ENCODE results near the gene CFAP61. TPM values are rescaled to one million over a fixed set of nuclear protein-coding genes. Genes with fewer than 3 reads are reported as not detected.

CFAP61 gene
- total and polyA plus RNA-seq, 2 experiments from 2014 or later, result 1.0 TPM; not detected in 1

DNA sequence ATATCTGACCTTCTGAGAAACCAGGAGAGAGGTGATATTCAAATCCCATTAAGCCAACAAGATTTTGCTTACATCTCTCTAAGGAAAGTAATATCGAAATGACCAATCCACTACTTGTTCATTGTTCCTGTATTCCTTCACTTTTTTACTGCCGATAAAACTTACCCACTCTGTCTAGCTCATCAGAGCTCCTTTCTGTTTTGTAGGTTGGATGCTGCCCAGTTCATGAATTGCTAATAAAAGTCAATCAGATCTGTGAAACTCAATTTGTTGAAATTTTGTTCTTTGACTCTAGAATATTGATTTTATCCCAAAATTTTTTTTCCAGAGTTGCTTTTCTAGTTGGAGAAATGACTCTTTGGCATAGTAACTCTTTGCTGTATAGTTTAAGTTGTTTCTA, 166.7 kb downstream of the CFAP61 start:
- H3K27me3 ChIP-seq, result no peaks in the 10 kb centered on the region
- H3K4me1 ChIP-seq (ENCODE audit: insufficient read depth), result no peaks in the 10 kb centered on the region
- no peaks in the 10 kb centered on the region for H3K36me3 ChIP-seq (replicated peaks; ENCODE audit: insufficient read depth, low read depth)
- H4K20me1 ChIP-seq (ENCODE audit: insufficient read depth, poor library complexity, severe bottlenecking), result no peaks in the 10 kb centered on the region
- no peak overlapping the region for H3K4me2 ChIP-seq
- TF ChIP-seq EZH2phosphoT487 (IDR thresholded peaks at IDR 0.05; ENCODE audit: low read depth, severe bottlenecking, unreplicated experiment) (no peak), CTCF (IDR thresholded peaks at IDR 0.05; ENCODE audit: poor library complexity) (no peak), EZH2 (IDR thresholded peaks at IDR 0.05; ENCODE audit: borderline replicate concordance) (no peak)
- H3K4me3 ChIP-seq, result no peak overlapping the region
- H3K27ac ChIP-seq, result no peak overlapping the region
- no peaks in the 10 kb centered on the region for H3K79me2 ChIP-seq
- H3K9me2 ChIP-seq (replicated peaks; ENCODE audit: insufficient read depth), result no peaks in the 10 kb centered on the region
- WGBS (ENCODE audit: low lambda C conversion rate, missing lambda C conversion rate), result 94% methylated on average over 2 of the region's 2 CpGs
- no peak for DNase-seq (ENCODE audit: low spot score)
- no peaks in the 10 kb centered on the region for H3K9me3 ChIP-seq (ENCODE audit: low read depth)
- H2AFZ ChIP-seq, result no peak overlapping the region

GRCh38 chr20:20220134-20220533, 167.8 kb downstream of the CFAP61 start:
- no peaks in the 10 kb centered on the region for H3K4me1 ChIP-seq (ENCODE audit: insufficient read depth)
- WGBS (ENCODE audit: low lambda C conversion rate, missing lambda C conversion rate), result 89% methylated on average over 5 of the region's 5 CpGs

GRCh38 chr20:20223981-20224380, 171.6 kb downstream of the CFAP61 start:
- WGBS (ENCODE audit: low lambda C conversion rate, missing lambda C conversion rate), result 89% methylated on average over 5 of the region's 5 CpGs
- no peaks in the 10 kb centered on the region for H4K20me1 ChIP-seq (ENCODE audit: insufficient read depth, poor library complexity, severe bottlenecking)
- no peaks in the 10 kb centered on the region for H3K27me3 ChIP-seq
- TF ChIP-seq EZH2phosphoT487 (IDR thresholded peaks at IDR 0.05; ENCODE audit: low read depth, severe bottlenecking, unreplicated experiment) (no peak), EZH2 (IDR thresholded peaks at IDR 0.05; ENCODE audit: borderline replicate concordance) (no peak), CTCF (IDR thresholded peaks at IDR 0.05; ENCODE audit: poor library complexity) (no peak)
- no peak overlapping the region for H3K4me2 ChIP-seq
- H3K36me3 ChIP-seq (replicated peaks; ENCODE audit: insufficient read depth, low read depth), result no peaks in the 10 kb centered on the region
- H3K4me1 ChIP-seq (ENCODE audit: insufficient read depth), result no peaks in the 10 kb centered on the region
- H3K9me2 ChIP-seq (replicated peaks; ENCODE audit: insufficient read depth), result no peaks in the 10 kb centered on the region
- DNase-seq (ENCODE audit: low spot score), result no peak
- H3K27ac ChIP-seq, result no peak overlapping the region
- H2AFZ ChIP-seq, result no peak overlapping the region
- no peaks in the 10 kb centered on the region for H3K79me2 ChIP-seq
- no peak overlapping the region for H3K4me3 ChIP-seq
- no peaks in the 10 kb centered on the region for H3K9me3 ChIP-seq (ENCODE audit: low read depth)

More at GRCh38 chr20:20220134-20220533, 167.8 kb downstream of the CFAP61 start:
- H3K27ac ChIP-seq, result no peak overlapping the region
- H4K20me1 ChIP-seq (ENCODE audit: insufficient read depth, poor library complexity, severe bottlenecking), result no peaks in the 10 kb centered on the region
- no peaks in the 10 kb centered on the region for H3K27me3 ChIP-seq
- H3K9me3 ChIP-seq (ENCODE audit: low read depth), result no peaks in the 10 kb centered on the region
- H3K79me2 ChIP-seq, result no peaks in the 10 kb centered on the region
- no peaks in the 10 kb centered on the region for H3K36me3 ChIP-seq (replicated peaks; ENCODE audit: insufficient read depth, low read depth)
- H2AFZ ChIP-seq, result no peak overlapping the region
- H3K4me2 ChIP-seq, result no peak overlapping the region
- no peak overlapping the region for H3K4me3 ChIP-seq
- H3K9me2 ChIP-seq (replicated peaks; ENCODE audit: insufficient read depth), result no peaks in the 10 kb centered on the region
- TF ChIP-seq CTCF (IDR thresholded peaks at IDR 0.05; ENCODE audit: poor library complexity), result no peak
- TF ChIP-seq EZH2phosphoT487 (IDR thresholded peaks at IDR 0.05; ENCODE audit: low read depth, severe bottlenecking, unreplicated experiment), result no peak
- TF ChIP-seq EZH2 (IDR thresholded peaks at IDR 0.05; ENCODE audit: borderline replicate concordance), result no peak
- DNase-seq (ENCODE audit: low spot score), result no peak

DNA sequence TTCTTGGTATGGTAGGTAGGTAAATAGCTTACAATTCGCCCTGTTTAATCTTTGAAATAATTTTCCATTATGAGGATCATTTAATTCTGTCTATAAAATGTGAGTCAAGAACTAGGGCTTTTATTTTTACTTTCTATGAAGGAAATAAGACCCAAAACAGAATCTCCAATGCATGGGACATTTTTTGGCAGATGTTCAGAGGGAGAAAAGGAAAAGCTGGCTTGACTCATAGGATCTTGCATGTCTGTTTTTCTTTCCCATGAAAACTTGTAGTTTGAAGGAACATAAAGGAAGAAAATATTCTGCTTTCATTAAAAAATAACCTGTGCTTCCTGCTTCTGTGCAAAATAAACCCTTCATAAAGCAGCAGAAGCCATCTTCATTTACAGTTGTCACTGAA, 172.5 kb downstream of the CFAP61 start:
- H3K4me3 ChIP-seq, result no peak overlapping the region
- no peaks in the 10 kb centered on the region for H3K27me3 ChIP-seq
- no peak overlapping the region for H3K4me2 ChIP-seq
- no peaks in the 10 kb centered on the region for H3K79me2 ChIP-seq
- H4K20me1 ChIP-seq (ENCODE audit: insufficient read depth, poor library complexity, severe bottlenecking), result no peaks in the 10 kb centered on the region
- no peaks in the 10 kb centered on the region for H3K9me2 ChIP-seq (replicated peaks; ENCODE audit: insufficient read depth)
- WGBS (ENCODE audit: low lambda C conversion rate, missing lambda C conversion rate), result 89% methylated on average over 1 of the region's 1 CpG
- no peak overlapping the region for H2AFZ ChIP-seq
- H3K9me3 ChIP-seq (ENCODE audit: low read depth), result no peaks in the 10 kb centered on the region
- no peak for TF ChIP-seq EZH2 (IDR thresholded peaks at IDR 0.05; ENCODE audit: borderline replicate concordance)
- TF ChIP-seq CTCF (IDR thresholded peaks at IDR 0.05; ENCODE audit: poor library complexity), result no peak
- H3K36me3 ChIP-seq (replicated peaks; ENCODE audit: insufficient read depth, low read depth), result no peaks in the 10 kb centered on the region
- no peak overlapping the region for H3K27ac ChIP-seq
- no peaks in the 10 kb centered on the region for H3K4me1 ChIP-seq (ENCODE audit: insufficient read depth)
- DNase-seq (ENCODE audit: low spot score), result no peak
